Endothelial cell (in vitro differentiated cells): ENCODE measurements around the gene ACIN1. TPM values are rescaled to one million over a fixed set of nuclear protein-coding genes. Genes with fewer than 3 reads are reported as not detected.

ENCODE experiments used
- DNase-seq: peaks from one replicate; pipeline ENCODE4 v3.0.0; 2021; ENCODE audit warnings: low spot score
- H3K27ac Mint-ChIP-seq: one replicate; pipeline ENCODE4 v1.8.0; 2021; ENCODE audit warnings: mixed read lengths, inconsistent platforms; ENCODE audit not compliant: unreplicated experiment
- H3K27me3 Mint-ChIP-seq: one replicate; pipeline ENCODE4 v1.8.0; 2021; ENCODE audit warnings: mild to moderate bottlenecking, moderate library complexity, mixed read lengths, inconsistent platforms; ENCODE audit not compliant: unreplicated experiment
- H3K36me3 Mint-ChIP-seq: one replicate; pipeline ENCODE4 v1.8.0; 2021; ENCODE audit warnings: mild to moderate bottlenecking, low read depth, mixed read lengths, inconsistent platforms; ENCODE audit not compliant: unreplicated experiment
- H3K4me1 Mint-ChIP-seq: one replicate; pipeline ENCODE4 v1.8.0; 2021; ENCODE audit warnings: mild to moderate bottlenecking, mixed read lengths, inconsistent platforms; ENCODE audit not compliant: unreplicated experiment
- H3K4me3 Mint-ChIP-seq: one replicate; pipeline ENCODE4 v1.8.0; 2021; ENCODE audit warnings: mild to moderate bottlenecking, mixed read lengths, inconsistent platforms; ENCODE audit not compliant: unreplicated experiment
- H3K9me3 Mint-ChIP-seq: one replicate; pipeline ENCODE4 v1.8.0; 2021; ENCODE audit warnings: mixed read lengths, inconsistent platforms; ENCODE audit not compliant: unreplicated experiment
- CTCF ChIP-seq: fragments of 200-600 bp; sonication (generic); IDR thresholded peaks from one replicate; pipeline ENCODE4 v1.5.0; 2021; ENCODE audit warnings: antibody characterized with exemption; ENCODE audit not compliant: unreplicated experiment
- total RNA-seq: library from RNA; stranded (reverse); fragmentation: NEBNext Ultra II Directional; extraction: Animal tissue kit (Norgen Biotek cat#: 25700); gene quantifications from one replicate; pipeline ENCODE4 v1.2.1, GENCODE V29; 2021; ENCODE audit not compliant: unreplicated experiment

Gene ACIN1
- total RNA-seq, 1 donor from 2014 or later = 226 TPM

- Mint-ChIP-seq H3K36me3 (peaks cover 16% of the 10 kb centered on the region), H3K4me1 (peaks cover 26% of the 10 kb centered on the region), H3K27ac (no peak overlapping the region), H3K9me3 (no peaks in the 10 kb centered on the region), H3K27me3 (peaks cover 4% of the 10 kb centered on the region), H3K4me3 (no peak overlapping the region)
- DNase-seq = no peak
- no peak for TF ChIP-seq CTCF
These were observed 32.9 kb upstream of the ACIN1 start for GRCh38 chr14:23127861-23128260.

GRCh38 chr14:23126548-23127278 lies 31.8 kb upstream of the ACIN1 start:
- Mint-ChIP-seq H3K4me1 (peaks cover 36% of the 10 kb centered on the region), H3K36me3 (peaks cover 16% of the 10 kb centered on the region), H3K27ac (no peak overlapping the region), H3K9me3 (no peaks in the 10 kb centered on the region), H3K27me3 (peaks cover 7% of the 10 kb centered on the region), H3K4me3 (no peak overlapping the region)
- TF ChIP-seq CTCF = no peak
- DNase-seq = no peak

GRCh38 chr14:23125933-23126524 lies 31.1 kb upstream of the ACIN1 start:
- Mint-ChIP-seq H3K4me1 (peaks cover 43% of the 10 kb centered on the region), H3K4me3 (no peak overlapping the region), H3K36me3 (peaks cover 16% of the 10 kb centered on the region), H3K27ac (peak overlapping the region; percentile 55), H3K27me3 (peaks cover 7% of the 10 kb centered on the region), H3K9me3 (no peaks in the 10 kb centered on the region)
- no peak for DNase-seq
- TF ChIP-seq CTCF = no peak

GRCh38 chr14:23125011-23125410 lies 30.1 kb upstream of the ACIN1 start:
- Mint-ChIP-seq H3K4me3 (no peak overlapping the region), H3K27me3 (peaks cover 7% of the 10 kb centered on the region), H3K27ac (peak overlapping the region; percentile 41), H3K36me3 (peaks cover 20% of the 10 kb centered on the region), H3K4me1 (peaks cover 53% of the 10 kb centered on the region), H3K9me3 (no peaks in the 10 kb centered on the region)
- DNase-seq = no peak
- TF ChIP-seq CTCF = no peak

GRCh38 chr14:23124337-23124954 lies 29.5 kb upstream of the ACIN1 start:
- no peak for TF ChIP-seq CTCF
- Mint-ChIP-seq H3K4me1 (peaks cover 56% of the 10 kb centered on the region), H3K27me3 (peaks cover 7% of the 10 kb centered on the region), H3K27ac (no peak overlapping the region), H3K36me3 (peaks cover 20% of the 10 kb centered on the region), H3K9me3 (no peaks in the 10 kb centered on the region), H3K4me3 (no peak overlapping the region)
- DNase-seq = no peak
